Measurements from ENCODE around the gene KATNB1.

The KATNB1 gene

GRCh38 chr16:57735755-57736418 is at the start of gene KATNB1:
TSS of gene KATNB1 (plus strand) at chr16:57735770. CDS start at chr16:57737244, 1,474 bp downstream.
- no peak for DNase-seq

GRCh38 chr16:57686577-57686976 is 49.0 kb upstream of the KATNB1 start:
- no peak for DNase-seq

GRCh38 chr16:57687363-57687929 is 48.1 kb upstream of the KATNB1 start:
- DNase-seq = peak; percentile 29

GRCh38 chr16:57688487-57688986 is 47.0 kb upstream of the KATNB1 start:
- DNase-seq = no peak

- peak; percentile 43 for DNase-seq
Measured at GRCh38 chr16:57688987-57689761, 46.4 kb upstream of the KATNB1 start.

GRCh38 chr16:57689762-57690558 is 45.6 kb upstream of the KATNB1 start:
- DNase-seq = peak; percentile 98

GRCh38 chr16:57690782-57691471 is 44.6 kb upstream of the KATNB1 start:
- peak; percentile 77 for DNase-seq

- no peak for DNase-seq
Measured at GRCh38 chr16:57692636-57693035, 42.9 kb upstream of the KATNB1 start.

- DNase-seq = no peak
Measured at GRCh38 chr16:57693550-57693949, 42.0 kb upstream of the KATNB1 start.

- no peak for DNase-seq
Measured at GRCh38 chr16:57694231-57694724, 41.3 kb upstream of the KATNB1 start.

GRCh38 chr16:57694725-57695679 is 40.6 kb upstream of the KATNB1 start, which contains the start of gene DRC7:
TSS of gene DRC7 (plus strand) at chr16:57694806. CDS start at chr16:57697950, 3,144 bp downstream.
- DNase-seq = peak; percentile 95

- peak; percentile 70 for DNase-seq
Measured at GRCh38 chr16:57695680-57696069, 39.9 kb upstream of the KATNB1 start.

- no peak for DNase-seq
Measured at GRCh38 chr16:57696240-57696639, 39.3 kb upstream of the KATNB1 start.

GRCh38 chr16:57697896-57698537 is 37.6 kb upstream of the KATNB1 start:
- no peak for DNase-seq

- no peak for DNase-seq
Measured at GRCh38 chr16:57698812-57699405, 36.7 kb upstream of the KATNB1 start.

- no peak for DNase-seq
Measured at GRCh38 chr16:57699481-57699880, 36.1 kb upstream of the KATNB1 start.

- no peak for DNase-seq
Measured at GRCh38 chr16:57699899-57700298, 35.7 kb upstream of the KATNB1 start.

- peak; percentile 77 for DNase-seq
Measured at GRCh38 chr16:57700781-57701551, 34.6 kb upstream of the KATNB1 start.

- DNase-seq = no peak
Measured at GRCh38 chr16:57701759-57702371, 33.7 kb upstream of the KATNB1 start.

Data from hematopoietic multipotent progenitor cell treated with erythropoietin and hydrocortisone succinate and interleukin-3 and kit ligand, for 6 days (in vitro differentiated cells).